Measurements from ENCODE around the gene PDE3A.

PDE3A gene

DNA sequence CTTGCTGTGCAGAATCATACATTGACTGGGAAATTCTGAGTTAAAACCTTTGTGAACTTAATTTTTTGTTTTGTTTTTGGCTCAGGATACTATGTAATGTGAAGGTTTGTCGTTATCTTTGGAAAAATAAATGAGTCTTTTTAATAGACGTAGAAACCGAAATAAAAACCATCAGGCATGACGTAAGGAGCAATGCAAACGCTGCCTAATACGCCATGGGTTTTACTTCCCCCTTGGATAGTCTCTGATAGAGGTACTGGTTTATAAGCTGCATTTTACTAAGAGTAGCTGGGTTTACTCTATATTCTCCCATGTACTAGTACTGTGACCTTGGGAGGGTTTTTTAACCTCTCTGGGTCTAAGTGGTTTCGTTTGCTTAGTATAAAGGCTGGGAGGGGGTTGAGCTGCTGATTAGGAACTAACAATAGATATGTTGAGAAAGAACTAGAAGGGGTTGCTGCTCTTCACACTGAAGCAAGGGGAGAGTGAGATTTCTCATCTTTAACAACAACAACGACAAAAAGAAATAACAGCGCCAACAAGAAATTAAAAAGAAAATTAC is 260.0 kb downstream of the PDE3A start:
- no peak for DNase-seq

DNA sequence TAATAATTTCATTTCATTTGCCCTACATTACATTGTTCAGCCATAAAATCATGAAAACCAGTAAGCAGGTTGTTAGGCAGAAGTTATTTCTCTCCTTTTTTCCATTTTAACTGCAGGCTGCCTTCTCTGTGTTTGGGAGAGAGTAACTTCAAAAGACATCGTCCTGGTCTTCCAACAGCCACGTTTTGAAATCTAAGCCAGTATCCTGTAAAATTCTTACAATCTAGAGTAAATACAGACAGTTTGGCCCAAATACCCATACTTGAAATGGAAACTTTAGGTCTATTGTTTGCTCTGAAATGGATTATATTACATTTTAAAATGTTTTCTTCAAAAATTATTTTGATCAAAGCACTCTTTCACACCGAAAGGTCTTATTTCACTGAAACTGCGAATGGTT is 260.7 kb downstream of the PDE3A start:
- DNase-seq: no peak

DNA sequence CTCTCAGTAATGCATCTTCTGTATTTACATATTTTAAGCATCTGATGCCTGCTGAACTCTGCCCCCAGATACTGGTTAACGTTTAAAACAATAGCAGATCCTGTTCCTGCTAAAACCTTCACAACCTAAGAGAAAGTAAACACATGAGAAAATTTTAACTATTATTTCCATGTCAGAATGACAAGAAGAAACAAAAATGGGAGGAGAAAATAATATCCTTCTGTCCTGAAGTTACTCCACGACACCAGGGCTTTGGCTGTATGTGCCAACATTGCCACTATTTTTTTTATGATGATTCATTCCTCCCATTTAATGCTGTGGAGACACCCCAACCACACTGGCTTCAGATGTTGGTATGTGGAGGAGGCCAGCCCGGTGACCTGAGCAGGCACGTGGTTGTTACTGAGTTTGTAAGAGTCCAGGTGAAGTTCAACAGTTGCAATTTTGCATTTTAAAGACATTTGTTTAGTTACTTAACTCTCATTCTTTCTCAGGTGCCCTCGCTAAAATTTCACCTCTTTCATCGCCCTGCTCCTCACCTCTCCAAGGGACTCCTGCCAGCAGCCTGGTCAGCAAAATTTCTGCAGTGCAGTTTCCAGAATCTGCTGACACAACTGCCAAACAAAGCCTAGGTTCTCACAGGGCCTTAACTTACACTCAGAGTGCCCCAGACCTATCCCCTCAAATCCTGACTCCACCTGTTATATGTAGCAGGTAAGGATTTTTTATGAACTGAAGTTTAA is 261.2 kb downstream of the PDE3A start:
- no peak for DNase-seq

DNA sequence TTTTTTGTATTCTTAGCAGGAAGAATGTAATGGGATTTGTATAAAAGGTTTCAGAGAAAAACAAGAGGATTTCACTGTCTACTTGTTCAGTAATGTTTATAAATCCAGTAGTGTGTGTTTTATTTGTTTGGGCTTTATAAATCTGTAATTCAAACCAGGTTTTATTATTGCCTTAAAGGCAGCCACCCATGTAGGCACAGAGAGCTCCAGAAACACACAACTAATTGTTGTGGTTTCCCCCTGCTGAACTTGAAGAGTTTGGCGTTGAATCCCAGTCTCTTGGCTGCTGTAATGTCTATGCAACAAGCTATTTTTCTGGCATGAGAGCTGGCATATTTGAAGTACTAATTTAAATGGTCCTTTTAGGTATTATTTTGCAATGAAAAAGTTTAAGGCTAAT is 263.4 kb downstream of the PDE3A start:
- no peak for DNase-seq

DNA sequence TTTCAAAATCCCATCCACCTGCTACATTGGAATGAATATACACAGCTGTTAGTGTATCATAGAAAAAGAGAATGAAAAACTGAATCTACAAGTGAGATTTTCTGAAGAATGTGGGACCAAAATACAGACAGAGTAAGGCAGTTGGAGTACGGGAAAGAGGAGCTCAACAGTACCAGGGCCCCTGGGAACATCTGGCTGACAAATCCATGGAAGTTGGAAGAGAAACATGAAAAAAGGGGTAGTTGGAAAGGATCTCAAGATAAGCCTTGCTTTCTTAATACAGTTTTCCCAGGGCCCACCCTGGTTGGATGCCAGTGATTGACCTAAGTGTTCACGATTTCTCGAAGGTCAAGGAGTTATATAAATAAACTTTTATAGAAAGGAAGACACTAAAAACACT is 272.8 kb downstream of the PDE3A start:
- DNase-seq: no peak

DNA sequence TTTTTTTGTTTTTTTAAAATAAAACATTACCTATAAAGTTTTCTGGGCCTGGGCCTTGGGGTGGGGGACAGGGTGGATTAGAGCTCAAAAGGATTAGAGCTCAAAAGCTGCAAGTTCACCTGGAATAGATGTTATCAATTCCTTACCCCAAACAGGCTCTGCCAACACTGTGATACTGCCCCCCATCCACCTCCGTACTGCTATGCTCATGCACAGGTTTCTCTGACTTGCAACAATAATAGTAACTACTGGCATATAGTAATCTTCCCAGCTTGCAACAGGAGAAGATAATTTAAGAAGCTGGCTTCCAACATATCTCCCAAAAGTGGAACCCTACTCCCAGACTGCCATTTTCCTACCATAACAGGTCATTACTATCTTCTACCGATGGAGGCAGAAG is 275.5 kb downstream of the PDE3A start:
- no peak for DNase-seq

DNA sequence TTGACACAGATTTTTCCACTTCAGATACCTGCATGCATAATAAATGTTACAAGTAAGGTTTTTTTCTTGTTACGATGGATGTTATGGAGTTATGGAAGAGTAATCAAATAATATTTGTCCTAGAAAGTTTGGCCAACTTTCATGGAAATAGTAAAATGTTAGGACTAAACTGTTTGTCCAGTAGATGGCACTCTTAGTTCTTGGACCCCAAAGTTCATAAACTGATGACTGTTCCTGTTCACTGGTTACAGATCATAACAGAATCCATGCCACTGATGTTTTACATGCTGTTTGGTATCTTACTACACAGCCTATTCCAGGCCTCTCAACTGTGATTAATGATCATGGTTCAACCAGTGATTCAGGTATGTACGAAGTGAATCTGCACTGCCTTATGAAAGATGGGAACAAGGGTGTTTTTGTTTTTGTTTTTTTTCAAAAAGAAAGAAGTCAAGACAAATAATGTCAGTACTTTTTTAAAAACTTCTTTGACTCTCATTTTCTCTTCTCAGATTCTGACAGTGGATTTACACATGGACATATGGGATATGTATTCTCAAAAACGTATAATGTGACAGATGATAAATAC is 278.0 kb downstream of the PDE3A start:
- DNase-seq: no peak

DNA sequence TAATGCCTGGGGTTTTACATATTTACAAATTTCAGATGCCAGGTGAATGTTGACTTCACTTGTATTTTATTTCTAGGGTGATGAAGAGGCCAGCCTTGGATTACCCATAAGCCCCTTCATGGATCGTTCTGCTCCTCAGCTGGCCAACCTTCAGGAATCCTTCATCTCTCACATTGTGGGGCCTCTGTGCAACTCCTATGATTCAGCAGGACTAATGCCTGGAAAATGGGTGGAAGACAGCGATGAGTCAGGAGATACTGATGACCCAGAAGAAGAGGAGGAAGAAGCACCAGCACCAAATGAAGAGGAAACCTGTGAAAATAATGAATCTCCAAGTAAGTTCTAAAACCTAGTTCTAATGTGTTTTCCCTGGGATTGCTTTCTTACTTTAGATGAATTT is 285.5 kb downstream of the PDE3A start:
- no peak for DNase-seq

DNA sequence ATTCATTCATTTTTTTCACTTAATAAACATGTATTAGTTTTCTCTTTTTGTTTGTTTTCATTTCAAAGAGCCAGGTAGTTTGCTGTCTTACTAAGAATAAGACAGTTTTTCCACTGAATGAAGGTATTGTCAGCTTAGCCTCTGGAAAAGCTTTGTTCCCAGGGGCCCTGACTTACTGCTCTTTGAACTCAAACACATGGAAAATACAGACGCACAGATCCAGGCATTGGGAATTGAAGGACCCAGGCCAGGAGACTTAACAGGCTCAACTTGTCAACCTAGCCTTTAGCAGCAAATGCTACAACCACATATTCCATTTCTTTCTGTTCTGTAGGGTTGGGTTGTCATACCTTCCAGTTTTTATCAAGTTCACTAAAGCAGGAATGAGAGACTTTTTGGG is 288.3 kb downstream of the PDE3A start:
- DNase-seq: no peak

DNA sequence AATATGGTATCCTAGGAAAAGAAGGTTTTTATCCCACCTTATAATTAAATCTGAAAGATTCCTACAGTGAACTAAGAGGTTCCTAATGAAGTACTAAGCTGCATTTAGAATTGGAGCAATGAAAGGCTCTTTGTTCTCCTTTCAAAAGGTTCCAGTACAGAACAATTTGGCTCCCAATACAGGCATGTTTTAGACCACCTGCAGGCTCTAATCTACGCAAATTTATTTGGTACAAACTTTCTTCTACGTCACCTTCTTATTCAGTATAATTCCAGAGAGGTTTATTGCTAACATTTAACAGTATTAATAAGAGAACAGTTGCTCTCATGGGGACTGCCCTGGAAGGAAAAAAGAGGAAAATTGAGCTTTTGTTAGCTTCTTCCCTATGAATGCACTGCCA is 289.2 kb downstream of the PDE3A start:
- no peak for DNase-seq

DNA sequence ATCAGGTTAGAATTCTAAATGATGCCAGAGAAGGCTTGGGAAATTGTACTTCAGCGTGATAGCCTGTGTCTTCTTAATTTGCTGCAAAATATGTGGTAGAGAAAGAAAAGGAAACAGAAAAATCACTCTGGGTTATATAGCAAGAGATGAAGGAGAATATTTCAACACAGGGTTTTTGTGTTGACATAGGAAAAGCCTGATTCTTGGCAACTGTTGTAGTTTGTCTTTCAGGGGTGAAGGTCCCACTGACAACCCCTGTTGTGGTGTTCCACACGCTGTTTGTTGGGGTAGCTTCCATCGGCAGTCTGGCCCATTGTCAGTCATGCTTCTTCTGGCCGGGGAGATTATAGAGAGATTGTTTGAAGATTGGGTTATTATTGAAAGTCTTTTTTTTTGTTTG is 313.0 kb downstream of the PDE3A start:
- DNase-seq: no peak

DNA sequence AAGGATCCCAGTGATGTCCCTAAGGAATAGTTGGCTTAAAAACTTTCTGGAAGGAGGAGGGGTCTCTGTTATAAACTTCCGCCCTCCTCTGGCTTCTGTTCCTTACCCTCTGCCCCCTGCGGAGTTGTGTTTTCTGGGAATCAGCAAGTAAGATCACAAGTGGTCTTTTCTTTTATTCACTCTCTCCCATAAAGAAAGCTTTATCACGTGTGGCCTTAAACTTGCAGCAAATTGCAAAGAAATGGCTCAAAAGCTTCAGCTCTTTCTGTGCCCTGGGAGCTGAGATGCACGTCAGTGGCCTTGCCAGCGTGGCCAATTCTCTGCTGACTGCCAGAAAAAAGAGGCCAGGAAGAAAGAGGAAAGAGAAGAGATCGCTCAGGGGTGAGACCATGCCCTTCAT is 326.9 kb downstream of the PDE3A start, which contains the start of gene SLCO1C1:
Gene SLCO1C1 (plus strand): TSS at position 101 of the 400 bp plus-strand sequence. CDS start 4,245 bp downstream, outside the sequence.
- no peak for DNase-seq

DNA sequence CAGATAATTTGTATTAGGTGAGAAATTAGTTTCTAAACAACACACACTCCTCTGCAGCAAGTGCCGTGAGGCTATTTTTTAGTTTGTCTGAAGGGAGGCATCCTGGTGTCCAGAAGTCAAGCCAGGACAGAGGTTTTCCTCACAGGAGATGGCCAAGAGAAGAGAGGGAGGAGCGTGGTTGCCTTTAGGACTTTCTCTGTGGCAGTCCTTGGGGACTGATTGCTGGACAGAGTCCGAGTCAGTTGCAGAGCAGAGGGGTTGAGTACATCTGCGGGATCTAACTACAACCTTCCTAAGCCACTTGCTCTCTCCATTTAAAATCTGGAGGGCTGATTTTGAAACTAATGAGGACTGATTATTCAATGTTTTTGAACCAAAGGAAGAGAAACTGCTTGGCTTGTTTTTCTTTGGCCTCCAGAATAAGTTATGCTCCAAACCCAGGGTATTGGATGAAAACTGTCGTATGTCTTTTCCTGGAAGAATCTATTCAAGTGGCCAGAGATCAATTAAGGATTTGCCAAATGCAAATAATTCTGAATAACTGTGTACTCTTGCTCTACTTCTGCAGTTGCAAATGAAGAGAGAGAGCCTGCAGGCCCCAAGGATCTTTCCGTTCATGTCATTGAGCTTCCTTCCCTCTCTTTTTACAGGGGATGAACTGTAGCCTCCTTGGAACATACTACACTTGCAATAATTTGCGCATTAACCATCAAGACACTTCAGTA is 328.0 kb downstream of the PDE3A start:
- DNase-seq: no peak

DNA sequence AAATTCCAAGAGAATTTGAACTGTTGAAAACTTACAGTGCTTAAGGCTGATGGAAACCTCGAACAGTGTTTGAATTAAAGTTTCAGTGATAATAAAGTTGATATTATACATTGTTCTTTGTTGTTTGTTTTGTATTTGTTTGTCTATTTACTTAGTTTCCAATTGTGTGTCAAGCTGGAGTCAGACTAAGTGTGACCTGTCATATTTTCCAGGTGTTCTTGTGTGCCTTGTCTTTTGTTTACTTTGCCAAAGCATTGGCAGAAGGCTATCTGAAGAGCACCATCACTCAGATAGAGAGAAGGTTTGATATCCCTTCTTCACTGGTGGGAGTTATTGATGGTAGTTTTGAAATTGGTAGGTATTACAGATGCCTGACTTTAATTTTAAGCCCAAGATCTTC is 332.8 kb downstream of the PDE3A start:
- DNase-seq: no peak

DNA sequence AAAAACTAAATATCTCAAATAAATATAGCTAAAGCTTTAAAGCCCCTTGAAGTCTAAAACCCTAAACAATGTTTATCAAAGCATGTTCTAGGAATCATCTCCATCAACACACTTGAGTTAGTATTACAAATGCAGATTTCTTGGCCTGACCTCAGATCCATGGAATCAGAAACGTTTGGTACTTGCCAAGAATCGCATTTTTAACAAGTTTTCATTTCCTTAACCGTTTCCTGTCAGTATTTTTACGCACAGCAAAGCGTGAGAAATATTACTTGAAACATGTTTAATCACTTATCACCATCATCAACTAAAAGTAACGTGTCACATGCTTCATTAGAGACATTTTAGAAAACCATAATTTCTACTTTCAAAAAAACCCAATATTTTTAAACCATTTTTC is 336.5 kb downstream of the PDE3A start:
- DNase-seq: no peak

DNA sequence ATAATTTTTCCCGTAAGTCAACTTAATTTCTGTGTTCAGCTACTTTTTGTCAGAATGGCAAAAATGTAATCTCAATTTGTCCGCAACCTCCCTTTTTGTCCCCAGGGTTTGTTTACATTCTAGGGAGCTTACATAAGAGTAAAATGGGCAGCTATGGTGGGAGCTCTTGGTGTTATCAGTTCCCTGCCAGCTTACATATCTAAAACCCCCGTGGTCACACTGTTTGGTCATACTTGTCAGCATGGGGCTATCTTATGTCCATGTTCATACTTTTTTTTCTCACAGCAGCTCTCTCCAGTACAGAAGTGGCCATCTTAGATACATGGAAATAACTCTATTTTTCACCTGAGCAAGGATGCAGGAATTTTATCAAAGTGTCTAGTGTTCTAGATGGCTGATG is 343.5 kb downstream of the PDE3A start:
- no peak for DNase-seq

DNA sequence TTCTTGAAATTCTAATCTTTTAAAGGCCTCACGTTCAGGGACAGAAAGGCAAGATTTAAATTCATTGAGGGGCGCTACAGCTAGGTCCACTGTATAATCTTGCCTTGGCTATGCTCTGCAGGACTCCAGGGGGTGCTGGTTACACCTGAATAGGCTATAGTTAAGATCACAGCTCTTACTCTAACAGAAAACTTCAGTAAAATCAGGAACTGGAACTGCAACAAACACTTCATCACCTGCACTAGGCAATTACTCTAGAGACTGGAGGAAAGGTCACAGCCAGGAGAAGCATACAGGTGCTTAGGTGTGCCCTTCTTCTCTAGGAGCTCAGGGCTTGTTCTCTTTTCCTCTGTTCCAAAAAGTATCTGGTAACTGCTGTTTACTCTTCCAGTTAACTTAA is 347.7 kb downstream of the PDE3A start:
- no peak for DNase-seq

DNA sequence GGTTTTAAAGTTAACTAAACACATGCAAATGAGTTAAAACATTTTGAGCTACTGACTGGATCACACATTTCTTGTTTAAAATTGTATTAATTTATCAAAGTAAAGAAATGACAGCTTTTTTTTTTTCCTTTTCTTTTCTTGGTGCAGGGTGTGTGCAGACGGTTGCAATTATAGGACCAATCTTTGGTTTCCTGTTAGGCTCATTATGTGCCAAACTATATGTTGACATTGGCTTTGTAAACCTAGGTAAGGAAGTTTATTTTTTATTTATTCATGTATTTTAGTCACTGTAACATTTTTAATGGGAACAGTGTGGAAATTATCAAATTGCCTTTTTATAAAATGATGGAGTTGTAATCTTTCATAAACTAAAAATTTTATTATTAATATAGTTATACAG is 348.6 kb downstream of the PDE3A start:
- no peak for DNase-seq

DNA sequence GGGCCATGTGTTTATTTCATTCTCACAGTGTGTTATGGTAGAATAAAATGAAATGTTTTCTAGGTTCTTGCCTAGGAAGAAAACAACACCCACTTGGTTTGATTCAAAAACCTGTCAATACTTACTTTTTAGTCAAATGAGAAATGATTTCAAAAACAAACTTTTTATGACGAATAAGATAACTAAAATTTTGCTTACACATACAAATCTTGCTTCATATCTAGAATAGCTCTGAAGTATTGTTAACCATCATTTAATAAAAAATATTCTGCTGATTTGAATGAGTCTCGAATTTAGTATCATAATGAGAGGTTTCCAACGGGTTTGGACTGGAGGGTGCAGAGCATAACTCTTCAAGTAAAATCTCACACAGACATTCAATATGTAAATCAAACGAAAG is 350.0 kb downstream of the PDE3A start:
- no peak for DNase-seq

DNA sequence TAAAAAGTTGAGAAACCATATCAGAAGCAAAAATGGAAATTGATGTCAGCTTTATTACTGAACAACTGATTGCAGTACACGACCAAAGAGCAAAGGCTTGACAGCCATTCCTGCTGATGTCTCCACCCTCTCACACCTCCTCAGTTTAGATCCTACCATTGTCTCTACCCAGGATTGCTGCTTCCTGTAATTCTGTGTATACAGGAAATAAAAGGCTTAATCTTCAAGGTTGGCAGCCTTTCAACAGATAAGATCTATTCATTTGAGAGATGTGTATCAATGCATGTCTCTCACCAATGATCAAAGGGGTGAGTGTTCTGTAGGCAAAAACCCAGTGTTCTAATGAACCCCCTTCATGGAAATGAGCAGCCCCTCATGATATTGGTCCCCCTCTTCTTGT is 353.8 kb downstream of the PDE3A start:
- no peak for DNase-seq

DNA sequence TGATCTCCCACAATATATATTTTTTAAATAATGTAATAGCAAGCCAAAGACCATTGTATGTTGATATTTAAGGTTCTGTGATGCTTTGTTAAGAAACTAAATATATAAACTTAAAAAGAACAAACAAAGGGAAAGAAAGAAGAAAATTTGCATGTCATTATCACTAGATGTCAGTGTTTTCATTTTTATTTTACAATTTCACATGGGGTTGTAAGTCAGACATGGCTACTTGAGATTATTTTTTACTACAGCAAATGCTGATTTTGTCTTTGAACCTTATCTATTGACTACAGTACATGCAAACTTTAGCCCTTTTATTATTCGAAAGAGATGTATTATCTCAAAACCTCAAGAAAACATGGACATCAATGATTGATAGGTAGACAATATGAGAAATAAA is 362.9 kb downstream of the PDE3A start:
- DNase-seq: no peak

Measured in NCI-H226 (cell line).